Epithelial cell of proximal tubule (primary cell): ENCODE measurements around the gene TNRC18. TPM values are rescaled to one million over a fixed set of nuclear protein-coding genes. Genes with fewer than 3 reads are reported as not detected.

ENCODE experiments used
- DNase-seq: peaks from one replicate; pipeline ENCODE4 v3.0.0-alpha.2; 2011; ENCODE audit warnings: low read depth
- H3K4me3 ChIP-seq: 2 replicates; pipeline ENCODE4 v1.5.1; 2011; ENCODE audit warnings: low read depth, mild to moderate bottlenecking, low read length
- total RNA-seq: library from RNA; depleted of rRNA; stranded (reverse); fragments of >200 nt; gene quantifications from 2 replicates; pipeline ENCODE4 v1.2.3, GENCODE V29; 2015
- TF ChIP-seq, protein P1 (sequence below): conservative IDR thresholded peaks from 2 replicates; pipeline ENCODE4 v1.5.1; 2012; ENCODE audit warnings: low read depth, mild to moderate bottlenecking, low read length

Gene TNRC18
- total RNA-seq, 1 donor from 2014 or later: 34.3 TPM

DNA sequence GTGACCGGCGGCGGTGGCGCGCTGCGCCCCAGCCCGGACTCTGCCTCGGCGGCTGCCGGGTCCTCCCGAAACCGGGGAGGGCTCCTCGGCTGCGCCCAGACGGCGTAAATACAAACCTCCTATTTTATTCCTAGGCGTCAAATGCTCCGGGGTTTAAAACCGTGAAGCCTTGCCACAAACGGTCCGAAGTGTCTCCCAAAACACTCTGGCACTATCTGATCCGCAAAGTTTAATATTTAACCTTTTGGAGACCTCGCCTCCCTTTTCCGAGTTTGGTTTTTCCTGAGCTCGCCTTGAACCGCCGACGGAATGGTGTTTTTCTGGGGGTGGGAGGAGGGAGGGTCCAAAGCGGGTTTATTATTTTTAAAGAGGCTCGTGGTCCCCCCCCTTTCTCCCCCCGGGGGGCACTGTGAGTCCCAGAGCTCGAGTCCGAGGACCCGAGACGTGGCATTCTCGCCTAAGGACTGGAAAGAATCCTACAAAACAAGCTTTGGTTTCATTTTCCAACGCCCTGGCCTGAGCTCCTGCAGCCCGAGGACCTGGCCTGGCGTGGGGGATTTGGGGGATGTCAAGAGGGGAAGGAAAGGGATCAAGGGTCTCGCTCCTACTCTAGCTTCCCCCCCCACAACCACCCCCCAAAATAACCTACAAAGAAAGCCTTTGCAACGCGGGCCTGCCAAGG, 1.8 kb downstream of the TNRC18 start:
- TF ChIP-seq, protein P1, sequence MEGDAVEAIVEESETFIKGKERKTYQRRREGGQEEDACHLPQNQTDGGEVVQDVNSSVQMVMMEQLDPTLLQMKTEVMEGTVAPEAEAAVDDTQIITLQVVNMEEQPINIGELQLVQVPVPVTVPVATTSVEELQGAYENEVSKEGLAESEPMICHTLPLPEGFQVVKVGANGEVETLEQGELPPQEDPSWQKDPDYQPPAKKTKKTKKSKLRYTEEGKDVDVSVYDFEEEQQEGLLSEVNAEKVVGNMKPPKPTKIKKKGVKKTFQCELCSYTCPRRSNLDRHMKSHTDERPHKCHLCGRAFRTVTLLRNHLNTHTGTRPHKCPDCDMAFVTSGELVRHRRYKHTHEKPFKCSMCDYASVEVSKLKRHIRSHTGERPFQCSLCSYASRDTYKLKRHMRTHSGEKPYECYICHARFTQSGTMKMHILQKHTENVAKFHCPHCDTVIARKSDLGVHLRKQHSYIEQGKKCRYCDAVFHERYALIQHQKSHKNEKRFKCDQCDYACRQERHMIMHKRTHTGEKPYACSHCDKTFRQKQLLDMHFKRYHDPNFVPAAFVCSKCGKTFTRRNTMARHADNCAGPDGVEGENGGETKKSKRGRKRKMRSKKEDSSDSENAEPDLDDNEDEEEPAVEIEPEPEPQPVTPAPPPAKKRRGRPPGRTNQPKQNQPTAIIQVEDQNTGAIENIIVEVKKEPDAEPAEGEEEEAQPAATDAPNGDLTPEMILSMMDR: no peak
- peak overlapping the region; percentile 97 for H3K4me3 ChIP-seq
- DNase-seq: no peak

DNA sequence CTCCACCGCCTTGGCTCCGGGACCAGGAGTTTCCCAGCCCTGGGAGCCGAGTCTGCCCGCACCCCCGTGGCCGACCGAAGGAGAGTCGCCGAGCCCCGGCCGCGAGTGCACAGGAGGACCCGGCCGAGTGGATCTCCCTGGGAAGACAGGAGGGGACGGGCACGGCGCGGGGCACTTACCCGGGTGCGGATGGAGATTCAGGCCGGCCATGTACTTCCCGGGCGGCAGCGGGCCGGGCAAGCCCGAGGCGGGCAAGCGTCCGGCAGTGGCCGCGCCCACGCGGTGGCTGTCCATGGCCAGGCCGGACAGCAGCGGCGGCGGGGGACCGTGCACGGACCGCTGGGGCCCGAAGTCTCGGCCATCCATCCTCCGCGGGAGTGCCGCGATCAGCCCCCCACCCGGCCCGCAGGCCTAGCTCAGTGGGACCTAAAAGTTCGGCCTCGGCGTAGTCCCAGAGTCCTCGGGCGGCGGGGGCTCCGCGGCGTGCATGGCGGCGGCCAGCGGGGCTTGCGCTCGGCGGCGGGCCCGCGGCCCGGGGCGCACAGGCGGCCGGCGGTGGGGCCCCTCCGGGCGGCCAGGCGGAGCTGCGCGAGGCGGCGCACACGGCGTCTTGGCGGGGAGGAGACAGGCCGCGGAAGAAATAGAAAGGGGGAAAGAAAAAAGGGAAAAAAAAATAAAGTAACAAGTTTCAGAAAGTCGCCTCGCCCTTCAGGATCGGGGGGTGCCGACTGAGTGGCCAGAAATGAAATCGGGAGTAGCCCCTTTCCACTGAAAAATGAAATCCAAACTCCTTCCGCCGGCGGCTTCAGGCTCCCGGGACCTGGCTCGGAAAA, 2.5 kb downstream of the TNRC18 start:
- TF ChIP-seq, protein P1: no peak
- peak overlapping the region; percentile 97 for H3K4me3 ChIP-seq
- DNase-seq: no peak

DNA sequence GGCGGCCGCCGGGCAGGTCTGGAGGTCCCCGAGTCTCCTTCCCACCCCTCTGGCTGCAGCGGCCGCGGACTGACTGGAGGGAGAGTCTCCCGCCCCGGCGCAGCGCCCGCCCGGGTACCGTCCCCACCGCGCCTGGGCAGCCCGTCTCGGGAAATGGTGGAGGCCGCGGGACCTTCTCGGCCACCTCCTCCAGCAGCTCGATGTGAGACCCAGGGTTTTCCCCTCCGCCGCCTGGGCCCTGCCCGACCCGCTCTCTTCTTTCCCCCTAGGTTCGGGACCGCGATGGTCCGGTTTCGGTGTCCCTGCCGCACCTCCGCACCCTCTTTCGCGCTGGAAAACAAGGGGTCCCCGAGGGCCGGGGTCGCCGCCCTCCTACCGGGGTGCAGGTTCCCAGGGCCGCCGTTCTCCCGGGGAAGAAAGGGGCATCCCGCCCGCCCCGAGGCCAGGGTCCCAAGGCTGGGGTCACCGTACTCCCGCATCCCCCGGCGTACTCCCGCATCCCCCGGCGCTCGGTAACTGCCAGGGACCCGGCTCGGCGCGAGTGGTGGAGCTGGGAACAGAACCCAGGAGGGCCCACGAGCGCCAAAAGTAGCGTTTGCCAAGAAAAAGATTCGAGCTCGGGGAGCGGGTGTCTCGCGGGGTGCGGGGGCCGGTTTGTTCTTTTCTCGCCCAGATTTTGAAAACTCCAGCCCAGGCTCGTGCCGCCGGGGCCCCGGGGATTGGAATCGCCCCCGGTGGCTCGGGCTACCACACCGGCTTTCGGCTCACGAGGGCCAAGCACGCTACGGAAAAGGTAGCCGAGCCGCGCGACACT, 3.4 kb downstream of the TNRC18 start:
- DNase-seq: no peak
- TF ChIP-seq, protein P1: no peak
- H3K4me3 ChIP-seq: peak overlapping the region; percentile 97

DNA sequence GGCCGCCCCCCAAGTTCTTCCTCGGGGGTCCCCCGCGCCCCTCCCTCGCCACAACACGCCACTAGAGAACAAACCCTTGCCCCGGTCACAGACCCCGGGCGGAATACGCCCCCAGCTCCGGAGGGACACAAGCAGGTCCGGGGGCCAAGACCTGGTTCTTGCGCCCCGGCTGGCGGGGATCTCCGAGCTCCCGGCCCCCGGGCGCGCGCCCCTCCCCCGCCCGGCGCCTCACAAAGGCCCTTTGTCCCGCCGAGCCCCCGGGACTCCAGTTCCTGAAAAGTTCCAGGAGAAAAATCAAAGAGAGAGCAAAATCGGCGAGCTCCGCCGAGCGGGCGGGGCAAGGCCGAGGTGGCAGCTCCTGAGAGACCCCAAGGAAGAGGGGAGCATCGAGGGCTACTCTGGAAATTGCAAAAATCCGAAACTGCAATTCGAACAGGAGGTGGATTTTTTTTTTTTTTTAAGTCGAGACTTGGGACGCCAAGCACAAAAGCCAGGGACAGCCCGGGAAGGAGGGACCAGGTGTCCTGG, 4.0 kb downstream of the TNRC18 start:
- TF ChIP-seq, protein P1: no peak
- H3K4me3 ChIP-seq: peak overlapping the region; percentile 97
- DNase-seq: no peak

DNA sequence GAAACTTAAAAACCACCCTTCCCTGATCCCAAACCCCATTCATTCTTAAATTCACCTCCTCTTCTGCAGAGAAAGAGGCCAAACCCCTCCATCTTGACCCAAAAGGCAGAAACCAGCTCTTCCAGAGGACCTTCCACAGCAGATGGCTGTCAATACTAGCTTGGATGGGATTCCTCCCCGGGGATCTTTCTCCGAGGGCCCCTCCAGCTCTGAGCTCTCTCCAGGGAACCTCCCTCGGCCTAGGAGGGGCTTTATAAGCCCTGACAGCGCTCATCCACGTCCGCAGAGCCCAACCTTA, 5.4 kb downstream of the TNRC18 start:
- TF ChIP-seq, protein P1: no peak

DNA sequence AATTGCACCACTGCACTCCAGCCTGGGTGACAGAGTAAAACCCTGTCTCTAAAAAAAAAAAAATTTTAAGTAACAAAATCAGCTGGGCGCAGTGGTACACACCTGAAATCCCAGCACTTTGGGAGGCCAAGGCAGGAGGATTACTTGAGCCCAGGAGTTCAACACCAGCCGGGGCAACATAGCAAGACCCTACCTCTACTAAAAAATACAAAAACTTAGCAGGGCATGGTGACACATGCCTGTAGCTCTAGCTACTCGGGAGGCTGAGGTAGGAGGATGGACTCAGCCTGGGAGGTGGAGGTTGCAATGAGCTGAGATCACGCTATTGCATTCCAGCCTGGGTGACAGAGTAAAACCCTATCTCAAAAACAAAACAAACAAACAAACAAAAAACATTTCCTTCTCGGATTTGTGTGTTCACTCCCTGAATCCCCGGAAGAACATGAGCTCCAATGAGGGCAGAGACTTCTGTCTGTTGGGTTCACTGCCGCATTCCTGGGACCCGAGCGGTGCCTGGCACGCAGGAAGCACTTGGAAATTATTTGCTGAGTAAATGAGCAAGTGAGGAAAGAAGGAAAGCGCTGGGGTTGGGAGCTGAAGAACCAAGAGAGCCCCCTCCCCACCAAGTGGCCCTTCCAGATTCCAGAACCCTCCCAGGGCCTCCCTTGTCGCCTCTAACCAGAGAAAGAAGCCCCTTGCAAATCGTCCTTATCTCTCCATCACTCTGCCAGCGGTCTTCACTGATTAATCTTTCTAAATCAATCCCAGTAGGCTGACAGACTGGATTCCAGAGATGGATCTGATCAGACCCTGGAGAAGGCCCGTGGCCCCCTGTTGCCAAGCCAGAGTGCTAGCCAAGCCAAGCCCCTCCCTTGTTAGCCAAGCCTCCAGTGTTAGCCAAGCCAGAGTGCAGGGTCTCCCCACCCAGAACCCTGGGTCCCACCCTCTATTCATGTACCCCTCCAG, 6.2 kb downstream of the TNRC18 start:
- TF ChIP-seq, protein P1: no peak
- H3K4me3 ChIP-seq: no peak overlapping the region
- DNase-seq: no peak

More for the DNA sequence above, 5.4 kb downstream of the TNRC18 start:
- DNase-seq: no peak
- H3K4me3 ChIP-seq: peak overlapping the region; percentile 97
